ENCODE results near the gene ARHGAP45. TPM values are rescaled to one million over a fixed set of nuclear protein-coding genes. Genes with fewer than 3 reads are reported as not detected.

The ARHGAP45 gene
- total RNA-seq, 2 donors from 2014 or later = 13.2 to 23.4 TPM

- DNase-seq (no peak), ATAC-seq (no peak)
- peak overlapping the region; percentile 69 to 99 (median 91) for H3K27ac ChIP-seq
- H3K9me3 ChIP-seq = no peaks in the 10 kb centered on the region
- H3K4me1 ChIP-seq = peaks cover 42% of the 10 kb centered on the region
- WGBS, 2 donors = 30 to 40% methylated on average over 18 to 20 of the region's 20 CpGs
- H3K36me3 ChIP-seq (replicated peaks in 1 of 2; ENCODE audit: insufficient read depth in 1 of 2, low read depth in 2 of 2) = no peaks in the 10 kb centered on the region
- intact Hi-C loops (cut with DNase I) = no loop called here
- H3K4me3 ChIP-seq = no peak overlapping the region
- H3K27me3 ChIP-seq = no peaks in the 10 kb centered on the region
- TF ChIP-seq, protein P1, sequence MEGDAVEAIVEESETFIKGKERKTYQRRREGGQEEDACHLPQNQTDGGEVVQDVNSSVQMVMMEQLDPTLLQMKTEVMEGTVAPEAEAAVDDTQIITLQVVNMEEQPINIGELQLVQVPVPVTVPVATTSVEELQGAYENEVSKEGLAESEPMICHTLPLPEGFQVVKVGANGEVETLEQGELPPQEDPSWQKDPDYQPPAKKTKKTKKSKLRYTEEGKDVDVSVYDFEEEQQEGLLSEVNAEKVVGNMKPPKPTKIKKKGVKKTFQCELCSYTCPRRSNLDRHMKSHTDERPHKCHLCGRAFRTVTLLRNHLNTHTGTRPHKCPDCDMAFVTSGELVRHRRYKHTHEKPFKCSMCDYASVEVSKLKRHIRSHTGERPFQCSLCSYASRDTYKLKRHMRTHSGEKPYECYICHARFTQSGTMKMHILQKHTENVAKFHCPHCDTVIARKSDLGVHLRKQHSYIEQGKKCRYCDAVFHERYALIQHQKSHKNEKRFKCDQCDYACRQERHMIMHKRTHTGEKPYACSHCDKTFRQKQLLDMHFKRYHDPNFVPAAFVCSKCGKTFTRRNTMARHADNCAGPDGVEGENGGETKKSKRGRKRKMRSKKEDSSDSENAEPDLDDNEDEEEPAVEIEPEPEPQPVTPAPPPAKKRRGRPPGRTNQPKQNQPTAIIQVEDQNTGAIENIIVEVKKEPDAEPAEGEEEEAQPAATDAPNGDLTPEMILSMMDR (IDR thresholded peaks at IDR 0.05) = no peak
- TF ChIP-seq POLR2A (IDR thresholded peaks at IDR 0.05) = no peak
Measured at GRCh38 chr19:1103132-1103707, 36.3 kb downstream of the ARHGAP45 start.

DNA sequence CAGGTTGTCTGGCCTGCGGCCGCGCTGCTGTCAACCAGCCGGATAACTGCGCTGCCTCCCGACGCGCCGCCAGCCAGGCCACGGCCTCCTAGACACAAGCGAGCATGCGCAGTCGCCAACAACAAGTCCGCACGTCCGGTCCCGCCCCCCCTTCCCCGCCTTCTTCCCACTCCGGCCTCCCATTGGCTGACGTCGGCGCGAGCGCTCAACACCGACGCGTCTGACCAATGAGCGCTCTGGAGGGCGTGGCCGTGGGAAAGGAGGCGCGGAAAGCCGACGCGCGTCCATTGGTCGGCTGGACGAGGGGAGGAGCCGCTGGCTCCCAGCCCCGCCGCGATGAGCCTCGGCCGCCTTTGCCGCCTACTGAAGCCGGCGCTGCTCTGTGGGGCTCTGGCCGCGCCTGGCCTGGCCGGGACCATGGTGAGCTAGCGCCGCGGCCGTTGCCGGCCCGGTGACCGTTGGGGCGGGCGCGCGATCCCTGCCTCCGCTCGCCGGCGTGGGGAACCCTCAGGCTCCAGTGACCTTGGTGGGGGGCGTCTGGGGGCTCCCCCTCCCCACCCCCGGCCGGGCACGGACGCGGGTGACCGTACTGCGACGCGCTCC lies 36.8 kb downstream of the ARHGAP45 start, which contains the start of gene GPX4:
TSS of gene GPX4 (plus strand) at position 287 of the 603 bp plus-strand sequence. CDS start at position 337, 50 bp downstream.
- intact Hi-C loops (cut with DNase I) = no loop called here
- TF ChIP-seq, protein P1 (IDR thresholded peaks at IDR 0.05) = no peak
- peak; percentile 92 to 99 (median 96) for TF ChIP-seq POLR2A (IDR thresholded peaks at IDR 0.05)
- 0% methylated on average over 12 to 66 of the region's 75 CpGs for WGBS, 2 donors
- DNase-seq (peak; percentile 99 to 100 (median 99)), ATAC-seq (peak; percentile 93)
- H3K9me3 ChIP-seq = no peaks in the 10 kb centered on the region
- peak within 1 kb of the TSS; percentile 48 to 72 for H3K4me3 ChIP-seq
- no peaks in the 10 kb centered on the region for H3K27me3 ChIP-seq
- H3K4me1 ChIP-seq = peaks cover 42% of the 10 kb centered on the region
- H3K36me3 ChIP-seq (replicated peaks in 1 of 2; ENCODE audit: insufficient read depth in 1 of 2, low read depth in 2 of 2) = no peaks in the 10 kb centered on the region
- H3K27ac ChIP-seq = peak within 1 kb of the TSS; percentile 94 to 99 (median 98)

GRCh38 chr19:1104311-1105007 lies 37.5 kb downstream of the ARHGAP45 start:
- WGBS, 2 donors = 0% methylated on average over 2 to 49 of the region's 93 CpGs
- Histone ChIP-seq H3K4me1 (peaks cover 42% of the 10 kb centered on the region), H3K9me3 (no peaks in the 10 kb centered on the region), H3K4me3 (peak overlapping the region; percentile 48 to 72), H3K27me3 (no peaks in the 10 kb centered on the region), H3K36me3 (replicated peaks in 1 of 2; ENCODE audit: insufficient read depth in 1 of 2, low read depth in 2 of 2) (no peaks in the 10 kb centered on the region), H3K27ac (peak overlapping the region; percentile 94 to 99 (median 98))
- DNase-seq (peak; percentile 69 to 79 (median 74)), ATAC-seq (peak; percentile 35)
- intact Hi-C loops (cut with DNase I) = no loop called here
- TF ChIP-seq, protein P1 (IDR thresholded peaks at IDR 0.05) = no peak
- no peak for TF ChIP-seq POLR2A (IDR thresholded peaks at IDR 0.05)

DNA sequence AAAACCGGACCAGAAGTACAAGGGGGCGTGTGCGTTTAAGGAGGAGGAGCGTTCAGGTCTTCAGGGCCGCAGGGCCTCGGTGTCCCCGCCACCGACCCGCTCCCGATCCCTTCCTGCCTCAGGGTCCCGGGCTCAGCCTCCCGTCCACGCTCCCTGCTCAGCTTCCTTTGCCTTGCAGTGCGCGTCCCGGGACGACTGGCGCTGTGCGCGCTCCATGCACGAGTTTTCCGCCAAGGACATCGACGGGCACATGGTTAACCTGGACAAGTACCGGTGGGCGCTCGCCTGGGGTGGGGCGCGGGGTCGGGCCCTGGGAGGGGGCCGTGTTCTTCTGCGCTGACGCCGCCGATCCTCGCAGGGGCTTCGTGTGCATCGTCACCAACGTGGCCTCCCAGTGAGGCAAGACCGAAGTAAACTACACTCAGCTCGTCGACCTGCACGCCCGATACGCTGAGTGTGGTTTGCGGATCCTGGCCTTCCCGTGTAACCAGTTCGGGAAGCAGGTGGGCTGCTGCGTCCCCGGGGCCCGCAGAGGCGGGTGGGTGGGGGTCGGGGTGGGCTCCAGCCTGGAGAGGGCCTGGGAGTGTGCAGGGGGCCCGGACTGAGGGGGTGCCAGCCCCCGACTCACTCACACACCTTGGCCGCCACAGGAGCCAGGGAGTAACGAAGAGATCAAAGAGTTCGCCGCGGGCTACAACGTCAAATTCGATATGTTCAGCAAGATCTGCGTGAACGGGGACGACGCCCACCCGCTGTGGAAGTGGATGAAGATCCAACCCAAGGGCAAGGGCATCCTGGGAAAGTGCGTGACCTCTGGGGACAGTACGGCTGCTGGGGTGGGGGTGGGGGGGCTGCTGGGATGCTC lies 38.3 kb downstream of the ARHGAP45 start:
- intact Hi-C loops (cut with DNase I) = no loop called here
- Histone ChIP-seq H3K27ac (peak overlapping the region; percentile 94 to 99 (median 98)), H3K27me3 (no peaks in the 10 kb centered on the region), H3K4me1 (peaks cover 42% of the 10 kb centered on the region), H3K4me3 (peak overlapping the region; percentile 48 to 72), H3K9me3 (no peaks in the 10 kb centered on the region), H3K36me3 (replicated peaks in 1 of 2; ENCODE audit: insufficient read depth in 1 of 2, low read depth in 2 of 2) (no peaks in the 10 kb centered on the region)
- DNase-seq = peak; percentile 49 to 53 (median 52)
- ATAC-seq = no peak
- 0 to 33% methylated on average over 9 to 67 of the region's 69 CpGs for WGBS, 2 donors
- TF ChIP-seq, protein P1 (IDR thresholded peaks at IDR 0.05) = no peak
- no peak for TF ChIP-seq POLR2A (IDR thresholded peaks at IDR 0.05)

Measured in body of pancreas (tissue), 4 donors.